HFF-Myc (cell line): Measurements from ENCODE around the gene SRGAP1.
A peak's percentile ranks its signal among the peaks of the same experiment; 100 is the strongest.

Experiments used
- DNase-seq: peaks from one replicate; pipeline ENCODE4 v3.0.0-alpha.2; 2011; ENCODE audit warnings: low read depth; ENCODE audit errors: extremely low read depth
- H3K4me3 ChIP-seq: replicated peaks from 2 replicates; pipeline ENCODE4 v1.5.1; 2011; ENCODE audit warnings: low read depth, mild to moderate bottlenecking, control low read depth, low read length
- CTCF ChIP-seq: IDR thresholded peaks from 2 replicates; pipeline ENCODE4 v1.5.1; 2012; ENCODE audit warnings: mild to moderate bottlenecking, low read depth, low read length, control low read depth; ENCODE audit errors: missing control alignments

The SRGAP1 gene

GRCh38 chr12:64097366-64098105, 253.0 kb downstream of the SRGAP1 start:
- TF ChIP-seq CTCF, result no peak
- DNase-seq, result no peak
- no peak overlapping the region for H3K4me3 ChIP-seq

GRCh38 chr12:64098709-64099354, 254.3 kb downstream of the SRGAP1 start:
- H3K4me3 ChIP-seq, result no peak overlapping the region
- peak; percentile 64 for DNase-seq
- TF ChIP-seq CTCF, result no peak

GRCh38 chr12:64099397-64099796, 254.9 kb downstream of the SRGAP1 start:
- TF ChIP-seq CTCF, result no peak
- DNase-seq, result peak; percentile 58
- H3K4me3 ChIP-seq, result no peak overlapping the region

GRCh38 chr12:64102339-64102738, 257.8 kb downstream of the SRGAP1 start:
- no peak for DNase-seq
- TF ChIP-seq CTCF, result no peak
- no peak overlapping the region for H3K4me3 ChIP-seq

GRCh38 chr12:64103825-64104740, 259.6 kb downstream of the SRGAP1 start:
- DNase-seq, result no peak
- H3K4me3 ChIP-seq, result no peak overlapping the region
- no peak for TF ChIP-seq CTCF

- H3K4me3 ChIP-seq, result no peak overlapping the region
- DNase-seq, result no peak
- TF ChIP-seq CTCF, result no peak
Observed at GRCh38 chr12:64105026-64105425, 260.5 kb downstream of the SRGAP1 start.
